ENCODE results near the gene JARID2.

GRCh38 chr6:15269011-15269410 lies 23.1 kb downstream of the JARID2 start:
- TF ChIP-seq FOXA1 (IDR thresholded peaks at IDR 0.05) (no peak), SP1 (IDR thresholded peaks at IDR 0.05) (no peak), YY1 (IDR thresholded peaks at IDR 0.05) (no peak), MAX (IDR thresholded peaks at IDR 0.05) (no peak), EGR1 (IDR thresholded peaks at IDR 0.05; ENCODE audit: low read depth in 2 of 2) (no peak), RAD21 (IDR thresholded peaks at IDR 0.05) (no peak), JUND (IDR thresholded peaks at IDR 0.05) (no peak), GABPA (IDR thresholded peaks at IDR 0.05 in 1 of 2, conservative IDR thresholded peaks at IDR 0.05 in 1 of 2) (no peak)
- TF ChIP-seq, protein P1, sequence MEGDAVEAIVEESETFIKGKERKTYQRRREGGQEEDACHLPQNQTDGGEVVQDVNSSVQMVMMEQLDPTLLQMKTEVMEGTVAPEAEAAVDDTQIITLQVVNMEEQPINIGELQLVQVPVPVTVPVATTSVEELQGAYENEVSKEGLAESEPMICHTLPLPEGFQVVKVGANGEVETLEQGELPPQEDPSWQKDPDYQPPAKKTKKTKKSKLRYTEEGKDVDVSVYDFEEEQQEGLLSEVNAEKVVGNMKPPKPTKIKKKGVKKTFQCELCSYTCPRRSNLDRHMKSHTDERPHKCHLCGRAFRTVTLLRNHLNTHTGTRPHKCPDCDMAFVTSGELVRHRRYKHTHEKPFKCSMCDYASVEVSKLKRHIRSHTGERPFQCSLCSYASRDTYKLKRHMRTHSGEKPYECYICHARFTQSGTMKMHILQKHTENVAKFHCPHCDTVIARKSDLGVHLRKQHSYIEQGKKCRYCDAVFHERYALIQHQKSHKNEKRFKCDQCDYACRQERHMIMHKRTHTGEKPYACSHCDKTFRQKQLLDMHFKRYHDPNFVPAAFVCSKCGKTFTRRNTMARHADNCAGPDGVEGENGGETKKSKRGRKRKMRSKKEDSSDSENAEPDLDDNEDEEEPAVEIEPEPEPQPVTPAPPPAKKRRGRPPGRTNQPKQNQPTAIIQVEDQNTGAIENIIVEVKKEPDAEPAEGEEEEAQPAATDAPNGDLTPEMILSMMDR (IDR thresholded peaks at IDR 0.05; ENCODE audit: low read depth, low read length, missing input control) = no peak
- TF ChIP-seq, protein P2, sequence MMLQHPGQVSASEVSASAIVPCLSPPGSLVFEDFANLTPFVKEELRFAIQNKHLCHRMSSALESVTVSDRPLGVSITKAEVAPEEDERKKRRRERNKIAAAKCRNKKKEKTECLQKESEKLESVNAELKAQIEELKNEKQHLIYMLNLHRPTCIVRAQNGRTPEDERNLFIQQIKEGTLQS (IDR thresholded peaks at IDR 0.05) = no peak
- TF ChIP-seq, protein P3, sequence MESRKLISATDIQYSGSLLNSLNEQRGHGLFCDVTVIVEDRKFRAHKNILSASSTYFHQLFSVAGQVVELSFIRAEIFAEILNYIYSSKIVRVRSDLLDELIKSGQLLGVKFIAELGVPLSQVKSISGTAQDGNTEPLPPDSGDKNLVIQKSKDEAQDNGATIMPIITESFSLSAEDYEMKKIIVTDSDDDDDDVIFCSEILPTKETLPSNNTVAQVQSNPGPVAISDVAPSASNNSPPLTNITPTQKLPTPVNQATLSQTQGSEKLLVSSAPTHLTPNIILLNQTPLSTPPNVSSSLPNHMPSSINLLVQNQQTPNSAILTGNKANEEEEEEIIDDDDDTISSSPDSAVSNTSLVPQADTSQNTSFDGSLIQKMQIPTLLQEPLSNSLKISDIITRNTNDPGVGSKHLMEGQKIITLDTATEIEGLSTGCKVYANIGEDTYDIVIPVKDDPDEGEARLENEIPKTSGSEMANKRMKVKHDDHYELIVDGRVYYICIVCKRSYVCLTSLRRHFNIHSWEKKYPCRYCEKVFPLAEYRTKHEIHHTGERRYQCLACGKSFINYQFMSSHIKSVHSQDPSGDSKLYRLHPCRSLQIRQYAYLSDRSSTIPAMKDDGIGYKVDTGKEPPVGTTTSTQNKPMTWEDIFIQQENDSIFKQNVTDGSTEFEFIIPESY (IDR thresholded peaks at IDR 0.05) = no peak
- TF ChIP-seq, protein P4, sequence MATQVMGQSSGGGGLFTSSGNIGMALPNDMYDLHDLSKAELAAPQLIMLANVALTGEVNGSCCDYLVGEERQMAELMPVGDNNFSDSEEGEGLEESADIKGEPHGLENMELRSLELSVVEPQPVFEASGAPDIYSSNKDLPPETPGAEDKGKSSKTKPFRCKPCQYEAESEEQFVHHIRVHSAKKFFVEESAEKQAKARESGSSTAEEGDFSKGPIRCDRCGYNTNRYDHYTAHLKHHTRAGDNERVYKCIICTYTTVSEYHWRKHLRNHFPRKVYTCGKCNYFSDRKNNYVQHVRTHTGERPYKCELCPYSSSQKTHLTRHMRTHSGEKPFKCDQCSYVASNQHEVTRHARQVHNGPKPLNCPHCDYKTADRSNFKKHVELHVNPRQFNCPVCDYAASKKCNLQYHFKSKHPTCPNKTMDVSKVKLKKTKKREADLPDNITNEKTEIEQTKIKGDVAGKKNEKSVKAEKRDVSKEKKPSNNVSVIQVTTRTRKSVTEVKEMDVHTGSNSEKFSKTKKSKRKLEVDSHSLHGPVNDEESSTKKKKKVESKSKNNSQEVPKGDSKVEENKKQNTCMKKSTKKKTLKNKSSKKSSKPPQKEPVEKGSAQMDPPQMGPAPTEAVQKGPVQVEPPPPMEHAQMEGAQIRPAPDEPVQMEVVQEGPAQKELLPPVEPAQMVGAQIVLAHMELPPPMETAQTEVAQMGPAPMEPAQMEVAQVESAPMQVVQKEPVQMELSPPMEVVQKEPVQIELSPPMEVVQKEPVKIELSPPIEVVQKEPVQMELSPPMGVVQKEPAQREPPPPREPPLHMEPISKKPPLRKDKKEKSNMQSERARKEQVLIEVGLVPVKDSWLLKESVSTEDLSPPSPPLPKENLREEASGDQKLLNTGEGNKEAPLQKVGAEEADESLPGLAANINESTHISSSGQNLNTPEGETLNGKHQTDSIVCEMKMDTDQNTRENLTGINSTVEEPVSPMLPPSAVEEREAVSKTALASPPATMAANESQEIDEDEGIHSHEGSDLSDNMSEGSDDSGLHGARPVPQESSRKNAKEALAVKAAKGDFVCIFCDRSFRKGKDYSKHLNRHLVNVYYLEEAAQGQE (IDR thresholded peaks at IDR 0.05) = no peak

Data from liver (tissue), 3 donors.